Sciatic nerve (tissue), 2 donors: Measurements from ENCODE around the gene TMEM135. TPM values are rescaled to one million over a fixed set of nuclear protein-coding genes. Genes with fewer than 3 reads are reported as not detected.
"Not testable (repeated sequence)": the region's sequence is repeated elsewhere in the genome, so short reads cannot be mapped to it uniquely, and the experiment has no call there.

Experiments used
- ATAC-seq: fragments of 200-7000 bp; cut with Tn5 transposase; one replicate; pipeline ENCODE4 v1.9.1; 2020; ENCODE audit warnings: mild to moderate bottlenecking, moderate library complexity
- DNase-seq: peaks from one replicate; pipeline ENCODE4 v3.0.0-alpha.2; 2020; ENCODE audit warnings: low spot score
- intact Hi-C: fragments of 100-400 bp; cut with DNase I; formaldehyde crosslinking; loops from one replicate; pipeline ENCODE4 v1.14.2; 2022
- total RNA-seq: library from RNA; stranded (reverse); fragmentation: NEBNext Ultra II Directional; extraction: Animal tissue kit (Norgen Biotek cat#: 25700); gene quantifications from one replicate; pipeline ENCODE4 v1.2.1, GENCODE V29; 2021
- donor health status: DM: no; HTN: no; CAD: no.
- donor health status: DM: no; HTN: no; CAD: no.

TMEM135 gene
- total RNA-seq, 1 donor from 2014 or later, result 35.7 TPM

- no peak for DNase-seq
- intact Hi-C loops, result no loop called here
- no peak for ATAC-seq
Measured at GRCh38 chr11:87059596-87060390, 22.1 kb downstream of the TMEM135 start.

GRCh38 chr11:87061766-87062165, 24.0 kb downstream of the TMEM135 start:
- DNase-seq (no peak), ATAC-seq (no peak)
- intact Hi-C loops, result no loop called here

GRCh38 chr11:87063982-87064381, 26.2 kb downstream of the TMEM135 start:
- intact Hi-C loops, result no loop called here
- no peak for ATAC-seq

GRCh38 chr11:87072787-87073186, 35.1 kb downstream of the TMEM135 start:
- ATAC-seq (no peak), DNase-seq (no peak)
- intact Hi-C loops, result no loop called here

More at GRCh38 chr11:87063982-87064381, 26.2 kb downstream of the TMEM135 start:
- DNase-seq, result no peak

GRCh38 chr11:87076260-87076783, 38.6 kb downstream of the TMEM135 start:
- no peak for ATAC-seq
- intact Hi-C loops, result no loop called here
- no peak for DNase-seq

- ATAC-seq, result no peak
- DNase-seq, result no peak
- intact Hi-C loops, result no loop called here
Measured at GRCh38 chr11:87076874-87077429, 39.2 kb downstream of the TMEM135 start.

- ATAC-seq, result no peak
- no peak for DNase-seq
- intact Hi-C loops, result no loop called here
Measured at GRCh38 chr11:87081358-87081757, 43.6 kb downstream of the TMEM135 start.

GRCh38 chr11:87082590-87082989, 44.9 kb downstream of the TMEM135 start:
- intact Hi-C loops, result no loop called here
- no peak for ATAC-seq
- no peak for DNase-seq

GRCh38 chr11:87083029-87083428, 45.3 kb downstream of the TMEM135 start:
- ATAC-seq (no peak), DNase-seq (no peak)
- intact Hi-C loops, result no loop called here

- ATAC-seq, result no peak
- no peak for DNase-seq
- intact Hi-C loops, result no loop called here
Measured at GRCh38 chr11:87092159-87092558, 54.4 kb downstream of the TMEM135 start.

GRCh38 chr11:87092567-87092966, 54.8 kb downstream of the TMEM135 start:
- DNase-seq (no peak), ATAC-seq (no peak)
- intact Hi-C loops, result no loop called here

- no peak for DNase-seq
- no peak for ATAC-seq
- intact Hi-C loops, result no loop called here
Measured at GRCh38 chr11:87097582-87097981, 59.8 kb downstream of the TMEM135 start.

GRCh38 chr11:87101956-87102580, 64.3 kb downstream of the TMEM135 start:
- intact Hi-C loops, result no loop called here
- no peak for DNase-seq
- ATAC-seq, result no peak

- DNase-seq, ATAC-seq, intact Hi-C loops: not testable (repeated sequence)
Measured at GRCh38 chr11:87105826-87106225, 68.1 kb downstream of the TMEM135 start.

- intact Hi-C loops, DNase-seq, ATAC-seq: not testable (repeated sequence)
Measured at GRCh38 chr11:87107379-87107778, 69.6 kb downstream of the TMEM135 start.

- intact Hi-C loops, result no loop called here
- ATAC-seq (no peak), DNase-seq (no peak)
Measured at GRCh38 chr11:87110443-87111131, 72.9 kb downstream of the TMEM135 start.

- no peak for DNase-seq
- intact Hi-C loops, result no loop called here
- ATAC-seq, result no peak
Measured at GRCh38 chr11:87114093-87114492, 76.4 kb downstream of the TMEM135 start.

GRCh38 chr11:87116185-87116584, 78.5 kb downstream of the TMEM135 start:
- intact Hi-C loops, result no loop called here
- no peak for ATAC-seq
- no peak for DNase-seq

GRCh38 chr11:87120937-87121336, 83.2 kb downstream of the TMEM135 start:
- DNase-seq (no peak), ATAC-seq (no peak)
- intact Hi-C loops, result no loop called here
